HG02870 (cell line): ENCODE data around the gene CHD6.

Experiments used
- ATAC-seq: cut with Tn5 transposase; IDR thresholded peaks from one replicate; pipeline ENCODE4 v1.9.1; 2021; ENCODE audit warnings: mild to moderate bottlenecking, moderate library complexity; ENCODE audit not compliant: unreplicated experiment

Gene CHD6

GRCh38 chr20:41359541-41360011, 258.6 kb downstream of the CHD6 start:
- no peak for ATAC-seq

GRCh38 chr20:41358717-41359116, 259.5 kb downstream of the CHD6 start:
- no peak for ATAC-seq

GRCh38 chr20:41358230-41358629, 259.9 kb downstream of the CHD6 start:
- ATAC-seq: no peak

GRCh38 chr20:41357424-41358163, 260.6 kb downstream of the CHD6 start:
- no peak for ATAC-seq

- ATAC-seq: no peak
Observed at GRCh38 chr20:41356951-41357350, 261.2 kb downstream of the CHD6 start.

- ATAC-seq: no peak
Observed at GRCh38 chr20:41355598-41356203, 262.5 kb downstream of the CHD6 start.

- no peak for ATAC-seq
Observed at GRCh38 chr20:41355192-41355591, 263.0 kb downstream of the CHD6 start.

- ATAC-seq: no peak
Observed at GRCh38 chr20:41353530-41353929, 264.6 kb downstream of the CHD6 start.

GRCh38 chr20:41352666-41353065, 265.5 kb downstream of the CHD6 start:
- ATAC-seq: no peak

- no peak for ATAC-seq
Observed at GRCh38 chr20:41352106-41352505, 266.1 kb downstream of the CHD6 start.
